H1 (cell line): ENCODE data around the gene ELAPOR1. TPM values are rescaled to one million over a fixed set of nuclear protein-coding genes. Genes with fewer than 3 reads are reported as not detected.

Experiments used
- CTCF ChIA-PET: fragments of 300-600 bp; sonication (Branson Sonifier 250); formaldehyde crosslinking; loops from one replicate; lab custom pipeline; 2021; ENCODE audit not compliant: partially characterized antibody; lab: Charles Lee
- POLR2A ChIA-PET: fragments of 300-600 bp; sonication (Branson Sonifier 250); formaldehyde crosslinking; loops from one replicate; lab custom pipeline; 2021; ENCODE audit warnings: inconsistent platforms; ENCODE audit not compliant: partially characterized antibody; lab: Charles Lee
- DNase-seq, 2 experiments: peaks; one replicate each; pipeline versions ENCODE4 v3.0.0 to v3.0.0-alpha.2; 2010 to 2022; ENCODE audit warnings: low spot score in 2 of 2, low read depth in 1 of 2, mixed read lengths in 1 of 2
- FAIRE-seq: peaks from 2 replicates; lab custom pipeline; 2011; peaks lifted over from hg19 to GRCh38; lab: Jason Lieb, UNC
- H2AFZ ChIP-seq: 2 replicates; pipeline ENCODE4 v1.8.1; 2012; ENCODE audit warnings: low read length, inconsistent platforms
- H2AK5ac ChIP-seq: 2 replicates; pipeline ENCODE4 v1.6.1; 2013; ENCODE audit warnings: low read depth, low read length
- H2BK120ac ChIP-seq: replicated peaks from 2 replicates; pipeline ENCODE3; 2013; ENCODE audit warnings: low read depth, low read length, inconsistent platforms
- H2BK12ac ChIP-seq: 2 replicates; pipeline ENCODE4 v1.6.1; 2013; ENCODE audit warnings: low read depth, low read length
- H2BK15ac ChIP-seq: 2 replicates; pipeline ENCODE4 v1.6.1; 2013; ENCODE audit warnings: low read length
- H2BK20ac ChIP-seq: 2 replicates; pipeline ENCODE4 v1.6.1; 2013; ENCODE audit warnings: low read length
- H2BK5ac ChIP-seq: 2 replicates; pipeline ENCODE4 v1.6.1; 2013; ENCODE audit warnings: low read depth, low read length
- H3K14ac ChIP-seq: 2 replicates; pipeline ENCODE4 v1.6.1; 2013; ENCODE audit warnings: inconsistent platforms; ENCODE audit not compliant: insufficient read length
- H3K18ac ChIP-seq: 2 replicates; pipeline ENCODE4 v1.6.1; 2013; ENCODE audit warnings: low read length; ENCODE audit errors: extremely low read depth
- H3K23ac ChIP-seq: 2 replicates; pipeline ENCODE4 v1.6.1; 2013; ENCODE audit warnings: inconsistent platforms; ENCODE audit not compliant: insufficient read length
- H3K23me2 ChIP-seq: 2 replicates; pipeline ENCODE4 v1.6.1; 2013; ENCODE audit warnings: low read depth, low read length
- H3K27ac ChIP-seq: 2 replicates; pipeline ENCODE4 v1.6.1; 2011; ENCODE audit warnings: low read depth, low read length, inconsistent platforms
- H3K27me3 ChIP-seq, 4 experiments: replicated peaks in 1 of 4; 1 replicate in 1 of 4; 2 replicates in 3 of 4; pipeline versions ENCODE4 v1.6.1 to v1.8.1; 2011 to 2013; ENCODE audit warnings: low read length in 3 of 4, mild to moderate bottlenecking in 3 of 4, inconsistent platforms in 2 of 4, mixed read lengths in 2 of 4, moderate library complexity in 1 of 4; ENCODE audit not compliant: control insufficient read depth in 3 of 4, insufficient read depth in 3 of 4; ENCODE audit errors: extremely low read depth in 1 of 4
- H3K36me3 ChIP-seq, 4 experiments: 2 replicates each; pipeline versions ENCODE4 v1.6.1 to v1.8.1; 2011 to 2013; ENCODE audit warnings: mild to moderate bottlenecking in 4 of 4, low read length in 3 of 4, moderate library complexity in 2 of 4, control low read depth in 1 of 4, inconsistent platforms in 1 of 4; ENCODE audit not compliant: insufficient read depth in 4 of 4, control insufficient read depth in 2 of 4
- H3K4ac ChIP-seq: replicated peaks from 2 replicates; pipeline ENCODE3; 2013; ENCODE audit warnings: low read length, low read depth, mixed read lengths, inconsistent platforms; ENCODE audit not compliant: insufficient read length
- H3K4me1 ChIP-seq, 4 experiments: replicated peaks in 1 of 4; 1 replicate in 1 of 4; 2 replicates in 3 of 4; pipeline versions ENCODE4 v1.6.1 to v1.8.1; 2011 to 2013; ENCODE audit warnings: low read length in 3 of 4, inconsistent platforms in 2 of 4, mixed read lengths in 1 of 4; ENCODE audit not compliant: insufficient read depth in 4 of 4, control insufficient read depth in 3 of 4
- H3K4me2 ChIP-seq, 2 experiments: 2 replicates each; pipeline versions ENCODE4 v1.6.1 to v1.8.1; 2011 to 2013; ENCODE audit warnings: low read depth in 2 of 2, low read length in 2 of 2, control low read depth in 1 of 2, inconsistent platforms in 1 of 2, mild to moderate bottlenecking in 1 of 2; ENCODE audit not compliant: insufficient read depth in 1 of 2
- H3K4me3 ChIP-seq, 4 experiments: fragments of 200-600, 300-600 bp in 1 of 4; sonication (generic), shearing (Covaris generic), sonication (Bioruptor Twin) in 1 of 4; 2 replicates each; pipeline versions ENCODE4 v1.5.1 to v1.8.1; 2011 to 2016; ENCODE audit warnings: low read length in 4 of 4, low read depth in 3 of 4, control low read depth in 2 of 4, inconsistent platforms in 2 of 4, mild to moderate bottlenecking in 2 of 4, mixed read lengths in 1 of 4, moderate library complexity in 1 of 4; ENCODE audit not compliant: insufficient read depth in 2 of 4; ENCODE audit errors: extremely low read depth in 1 of 4
- H3K56ac ChIP-seq: replicated peaks from 2 replicates; pipeline ENCODE3; 2013; ENCODE audit warnings: low read depth, mild to moderate bottlenecking, mixed read lengths, low read length, inconsistent platforms; ENCODE audit not compliant: insufficient read length
- H3K79me1 ChIP-seq: 2 replicates; pipeline ENCODE4 v1.6.1; 2013; ENCODE audit warnings: low read depth, low read length, control low read depth
- H3K79me2 ChIP-seq, 2 experiments: 2 replicates each; pipeline versions ENCODE4 v1.6.1 to v1.8.1; 2012 to 2013; ENCODE audit warnings: low read length in 2 of 2, mild to moderate bottlenecking in 2 of 2, inconsistent platforms in 1 of 2; ENCODE audit not compliant: insufficient read depth in 2 of 2, control insufficient read depth in 1 of 2
- H3K9ac ChIP-seq, 4 experiments: replicated peaks in 1 of 4; 1 replicate in 1 of 4; 2 replicates in 3 of 4; pipeline versions ENCODE4 v1.6.1 to v1.8.1; 2011 to 2013; ENCODE audit warnings: low read depth in 3 of 4, low read length in 3 of 4, control low read depth in 2 of 4, mild to moderate bottlenecking in 2 of 4, moderate library complexity in 2 of 4, inconsistent platforms in 1 of 4; ENCODE audit errors: extremely low read depth in 1 of 4
- H3K9me3 ChIP-seq, 2 experiments: 2 replicates each; pipeline versions ENCODE4 v1.6.1 to v1.8.1; 2012 to 2013; ENCODE audit warnings: mild to moderate bottlenecking in 2 of 2, moderate library complexity in 2 of 2, control low read depth in 1 of 2, inconsistent platforms in 1 of 2, low read depth in 1 of 2, low read length in 1 of 2, mixed read lengths in 1 of 2; ENCODE audit not compliant: insufficient read depth in 2 of 2
- H4K20me1 ChIP-seq, 2 experiments: replicated peaks in 1 of 2; 2 replicates each; pipeline versions ENCODE3 to v1.8.1; 2011 to 2013; ENCODE audit warnings: inconsistent platforms in 2 of 2, low read length in 2 of 2, mild to moderate bottlenecking in 1 of 2; ENCODE audit not compliant: insufficient read depth in 2 of 2, control insufficient read depth in 1 of 2
- H4K5ac ChIP-seq: 2 replicates; pipeline ENCODE4 v1.6.1; 2013; ENCODE audit warnings: low read length, low read depth, mixed read lengths, inconsistent platforms; ENCODE audit not compliant: insufficient read length
- H4K8ac ChIP-seq: 2 replicates; pipeline ENCODE4 v1.8.0; 2013; ENCODE audit warnings: mild to moderate bottlenecking, moderate library complexity, low read length, inconsistent platforms; ENCODE audit not compliant: insufficient read depth; ENCODE audit errors: extremely low read depth
- H4K91ac ChIP-seq: replicated peaks from 2 replicates; pipeline ENCODE3; 2013; ENCODE audit warnings: low read length, mixed read lengths, inconsistent platforms; ENCODE audit not compliant: insufficient read length
- BCL11A ChIP-seq, 2 experiments: IDR thresholded peaks; one replicate each; pipeline ENCODE4 v1.6.1; 2011; ENCODE audit warnings: low read depth in 2 of 2, low read length in 2 of 2, mild to moderate bottlenecking in 2 of 2
- CHD2 ChIP-seq: IDR thresholded peaks from 2 replicates; pipeline ENCODE4 v1.6.1; 2012; ENCODE audit warnings: low read length, improper control_type of control experiment
- EGR1 ChIP-seq: IDR thresholded peaks from 2 replicates; pipeline ENCODE4 v1.6.1; 2011; ENCODE audit warnings: low read depth, low read length, borderline replicate concordance
- EZH2 ChIP-seq: fragments of 200-600 bp; sonication (generic); IDR thresholded peaks from 2 replicates; pipeline ENCODE4 v1.7.1; 2012; ENCODE audit warnings: low read depth, mild to moderate bottlenecking, moderate library complexity, low read length, inconsistent platforms; ENCODE audit not compliant: severe bottlenecking
- KDM4A ChIP-seq: IDR thresholded peaks from one replicate; pipeline ENCODE4 v1.7.1; 2012; ENCODE audit warnings: low read depth, mild to moderate bottlenecking, moderate library complexity, low read length, inconsistent platforms; ENCODE audit not compliant: severe bottlenecking
- PHF8 ChIP-seq: fragments of 200-600 bp; sonication (generic); conservative IDR thresholded peaks from 2 replicates; pipeline ENCODE4 v1.7.1; 2012; ENCODE audit warnings: low read depth, mild to moderate bottlenecking, inconsistent platforms, low read length, moderate library complexity
- RAD21 ChIP-seq, 2 experiments: IDR thresholded peaks in 1 of 2; conservative IDR thresholded peaks in 1 of 2; 2 replicates each; pipeline ENCODE4 v1.6.1; 2011; ENCODE audit warnings: low read depth in 2 of 2, low read length in 2 of 2, improper control_type of control experiment in 1 of 2, inconsistent platforms in 1 of 2, mild to moderate bottlenecking in 1 of 2, moderate library complexity in 1 of 2
- RXRA ChIP-seq: IDR thresholded peaks from 2 replicates; pipeline ENCODE4 v1.6.1; 2011; ENCODE audit warnings: low read depth, mild to moderate bottlenecking, low read length, moderate library complexity; ENCODE audit not compliant: insufficient read depth
- SAP30 ChIP-seq: fragments of 300-600 bp; sonication (generic); IDR thresholded peaks from 2 replicates; pipeline ENCODE4 v1.7.1; 2012; ENCODE audit warnings: low read length, moderate library complexity, mild to moderate bottlenecking, inconsistent platforms; ENCODE audit not compliant: insufficient read depth, insufficient replicate concordance
- SP2 ChIP-seq: IDR thresholded peaks from 2 replicates; pipeline ENCODE4 v1.6.1; 2012; ENCODE audit warnings: mild to moderate bottlenecking, low read length, inconsistent platforms
- WGBS, 2 experiments: shearing (Covaris generic) in 1 of 2; methylation state at CpG; one replicate each; pipeline versions ENCODE4 v1.1.6 to v1.1.7; 2013 to 2015; ENCODE audit warnings: low lambda C conversion rate in 2 of 2, mixed read lengths in 2 of 2, inconsistent platforms in 1 of 2, low coverage in 1 of 2, missing lambda C conversion rate in 1 of 2; ENCODE audit not compliant: insufficient replicate concordance in 2 of 2, insufficient coverage in 1 of 2, insufficient read length in 1 of 2; ENCODE audit errors: extremely low coverage in 1 of 2, missing lambda C conversion rate in 1 of 2; 5-methylcytosine and 5-hydroxymethylcytosine counted together
- polyA plus RNA-seq, 7 experiments: library from polyadenylated mRNA; depleted of rRNA in 3 of 7; stranded (reverse) in 5 of 7; unstranded in 2 of 7; fragments of >200 nt in 5 of 7; fragments of 200-250 nt in 2 of 7; gene quantifications; 1 replicate in 5 of 7; 2 replicates in 1 of 7; 4 replicates in 1 of 7; pipeline versions ENCODE4 v1.2.1 to v1.2.3, GENCODE V29; 2011 to 2013; ENCODE audit warnings: missing spikeins in 2 of 7, mixed read lengths in 2 of 7
- total RNA-seq: library from RNA; stranded (reverse); fragmentation: NEBNext Ultra II Directional; extraction: Animal tissue kit (Norgen Biotek cat#: 25700); gene quantifications from 2 replicates; pipeline ENCODE4 v1.2.1, GENCODE V29; 2021

Gene ELAPOR1
- total and polyA plus RNA-seq, 2 of the 8 experiments (the other 6 are each of a cell fraction or from before 2014, with no cell fraction given), result 1.2 to 2.5 TPM

- ChIA-PET POLR2A (no interaction called here), CTCF (interaction anchor here (0.6 to 2.2 kb wide), 4 partner anchors 25 to 77 kb away, joined by 3 to 4 read pairs (median 4); no protein-coding TSS in a partner anchor)
- Histone ChIP-seq H2BK5ac (no peak overlapping the region), H3K36me3 (no peaks in the 10 kb centered on the region), H3K79me1 (no peaks in the 10 kb centered on the region), H2BK15ac (no peak overlapping the region), H3K14ac (no peak overlapping the region), H3K4me3 (no peak overlapping the region), H3K23ac (no peak overlapping the region), H2BK120ac (no peak overlapping the region), H3K27ac (no peak overlapping the region), H3K18ac (no peak overlapping the region), H3K9ac (no peak overlapping the region), H4K5ac (no peak overlapping the region), H3K9me3 (no peaks in the 10 kb centered on the region), H4K8ac (no peak overlapping the region), H2AK5ac (no peak overlapping the region), H2BK12ac (no peak overlapping the region), H3K56ac (no peak overlapping the region), H2AFZ (no peak overlapping the region), H3K4me1 (peaks cover 0 to 3% (median 0%) of the 10 kb centered on the region in 4 experiments; a peak in 1 of 7 replicates), H4K20me1 (no peaks in the 10 kb centered on the region), H3K79me2 (no peaks in the 10 kb centered on the region), H3K27me3 (no peaks in the 10 kb centered on the region), H3K23me2 (no peaks in the 10 kb centered on the region), H4K91ac (no peak overlapping the region), H2BK20ac (no peak overlapping the region), H3K4ac (no peak overlapping the region), H3K4me2 (no peak overlapping the region)
- FAIRE-seq (no peak), DNase-seq (no peak)
- TF ChIP-seq CHD2 (no peak), EGR1 (no peak), PHF8 (no peak), SP2 (no peak), KDM4A (no peak), RAD21 (IDR thresholded peaks at IDR 0.05 in 1 of 2, conservative IDR thresholded peaks at IDR 0.05 in 1 of 2; ENCODE audit: low read depth in 2 of 2, low read length in 2 of 2) (no peak), EZH2 (no peak), SAP30 (no peak), BCL11A (IDR thresholded peaks at IDR 0.05; ENCODE audit: low read depth in 2 of 2, low read length in 2 of 2) (no peak), RXRA (no peak)
- 90% methylated on average over 7 of the region's 7 CpGs; no CpG with 5 or more reads in 1 of the 2 experiments for WGBS, 2 experiments
Measured at GRCh38 chr1:109160071-109160840, 46.3 kb downstream of the ELAPOR1 start.
